ENCODE data around the gene ETV3. TPM values are rescaled to one million over a fixed set of nuclear protein-coding genes. Genes with fewer than 3 reads are reported as not detected.

Gene ETV3
- total and polyA plus RNA-seq, 2 of the 13 experiments (the other 11 are each of a cell fraction or from before 2014, with no cell fraction given), result 4.2 to 5.8 TPM

DNA sequence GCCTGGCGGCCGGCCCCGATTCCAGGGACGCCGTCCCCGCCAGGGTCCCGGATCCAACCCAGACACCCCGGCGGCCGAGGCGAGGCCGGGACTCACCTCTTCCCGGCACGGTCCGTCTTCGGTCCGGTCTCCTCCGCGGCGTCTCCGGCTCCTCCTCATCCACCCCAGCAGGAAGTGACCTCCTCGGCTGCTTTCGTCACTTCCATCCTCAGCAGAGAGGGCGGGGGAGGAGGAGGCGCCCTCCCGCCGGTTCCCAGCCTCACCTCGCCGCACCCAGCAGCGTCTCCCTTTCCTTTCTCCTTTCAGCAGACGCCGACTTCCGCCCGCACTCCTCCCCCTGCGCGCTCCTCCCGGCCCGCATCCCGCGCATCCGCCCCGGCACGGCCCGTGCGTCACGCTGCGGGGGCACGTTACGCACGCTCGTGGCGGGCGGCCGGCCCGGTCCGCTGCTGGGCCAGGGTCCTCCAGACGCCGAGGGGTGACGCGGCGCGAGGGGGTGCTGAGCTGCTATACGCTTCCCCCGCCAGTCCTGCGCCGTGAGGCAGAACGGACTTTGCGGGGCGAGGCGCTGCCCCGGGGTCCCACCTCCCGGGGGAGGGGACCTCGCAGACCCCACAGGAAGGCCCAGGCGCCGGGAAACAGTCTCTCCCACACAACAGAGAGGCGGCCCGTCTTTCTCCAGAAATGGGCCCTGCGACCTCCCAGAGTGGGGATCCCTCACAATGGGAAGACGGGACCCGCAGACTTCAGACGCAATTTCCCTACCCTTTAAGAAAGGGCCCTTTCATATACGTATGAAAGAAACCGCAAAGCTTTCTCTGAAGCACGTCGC is at the start of gene ETV3 (continued):
- TF ChIP-seq, protein P1, sequence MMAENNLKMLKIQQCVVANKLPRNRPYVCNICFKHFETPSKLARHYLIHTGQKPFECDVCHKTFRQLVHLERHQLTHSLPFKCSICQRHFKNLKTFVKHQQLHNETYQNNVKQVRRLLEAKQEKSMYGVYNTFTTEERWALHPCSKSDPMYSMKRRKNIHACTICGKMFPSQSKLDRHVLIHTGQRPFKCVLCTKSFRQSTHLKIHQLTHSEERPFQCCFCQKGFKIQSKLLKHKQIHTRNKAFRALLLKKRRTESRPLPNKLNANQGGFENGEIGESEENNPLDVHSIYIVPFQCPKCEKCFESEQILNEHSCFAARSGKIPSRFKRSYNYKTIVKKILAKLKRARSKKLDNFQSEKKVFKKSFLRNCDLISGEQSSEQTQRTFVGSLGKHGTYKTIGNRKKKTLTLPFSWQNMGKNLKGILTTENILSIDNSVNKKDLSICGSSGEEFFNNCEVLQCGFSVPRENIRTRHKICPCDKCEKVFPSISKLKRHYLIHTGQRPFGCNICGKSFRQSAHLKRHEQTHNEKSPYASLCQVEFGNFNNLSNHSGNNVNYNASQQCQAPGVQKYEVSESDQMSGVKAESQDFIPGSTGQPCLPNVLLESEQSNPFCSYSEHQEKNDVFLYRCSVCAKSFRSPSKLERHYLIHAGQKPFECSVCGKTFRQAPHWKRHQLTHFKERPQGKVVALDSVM (CRISPR knock-in tag; IDR thresholded peaks at IDR 0.05), result 0 out of 2 replicates have a peak, but pooled peaks have one; percentile 51
- TF ChIP-seq MYNN (CRISPR knock-in tag; IDR thresholded peaks at IDR 0.05; ENCODE audit: low read depth), result no peak
- no peak for TF ChIP-seq ZNF724P (CRISPR knock-in tag; IDR thresholded peaks at IDR 0.05; ENCODE audit: borderline replicate concordance)
- no peak for TF ChIP-seq PHB2 (IDR thresholded peaks at IDR 0.05; ENCODE audit: partially characterized antibody)
- no peak for TF ChIP-seq ZFP36 (IDR thresholded peaks at IDR 0.05; ENCODE audit: borderline replicate concordance, low read depth, low read length, partially characterized antibody)
- no peak for TF ChIP-seq NONO (IDR thresholded peaks at IDR 0.05)
- TF ChIP-seq NONO (CRISPR knock-in tag; conservative IDR thresholded peaks at IDR 0.05), result peak; percentile 93
- peak; percentile 80 for TF ChIP-seq ZNF768 (CRISPR knock-in tag; IDR thresholded peaks at IDR 0.05)
- no peak; the same call in 1 of the 2 replicates for TF ChIP-seq ZNF33B (CRISPR knock-in tag; IDR thresholded peaks at IDR 0.05)
- no peak; the same call in none of the 2 replicates for TF ChIP-seq HDAC1 (CRISPR knock-in tag; IDR thresholded peaks at IDR 0.05)
- TF ChIP-seq ISL2 (CRISPR knock-in tag; IDR thresholded peaks at IDR 0.05), result no peak
- no peak for TF ChIP-seq ZNF577 (CRISPR knock-in tag; IDR thresholded peaks at IDR 0.05; ENCODE audit: borderline replicate concordance, low read depth)
- no peak for TF ChIP-seq ZNF253 (CRISPR knock-in tag; IDR thresholded peaks at IDR 0.05; ENCODE audit: borderline replicate concordance)
- TF ChIP-seq ZNF101 (CRISPR knock-in tag; IDR thresholded peaks at IDR 0.05; ENCODE audit: borderline replicate concordance, low read depth), result no peak
- no peak for TF ChIP-seq ZNF282 (IDR thresholded peaks at IDR 0.05; ENCODE audit: partially characterized antibody)
- TF ChIP-seq ZNF124 (CRISPR knock-in tag; IDR thresholded peaks at IDR 0.05), result 0 out of 2 replicates have a peak, but pooled peaks have one; percentile 43
- TF ChIP-seq ZNF44 (CRISPR knock-in tag; IDR thresholded peaks at IDR 0.05), result no peak
- peak; percentile 89 for TF ChIP-seq ZNF607 (CRISPR knock-in tag; IDR thresholded peaks at IDR 0.05; ENCODE audit: borderline replicate concordance)
- no peak for TF ChIP-seq ZNF703 (CRISPR knock-in tag; IDR thresholded peaks at IDR 0.05; ENCODE audit: borderline replicate concordance)
- TF ChIP-seq HES4 (CRISPR knock-in tag; IDR thresholded peaks at IDR 0.05; ENCODE audit: borderline replicate concordance), result peak; percentile 83
- TF ChIP-seq, protein P2, sequence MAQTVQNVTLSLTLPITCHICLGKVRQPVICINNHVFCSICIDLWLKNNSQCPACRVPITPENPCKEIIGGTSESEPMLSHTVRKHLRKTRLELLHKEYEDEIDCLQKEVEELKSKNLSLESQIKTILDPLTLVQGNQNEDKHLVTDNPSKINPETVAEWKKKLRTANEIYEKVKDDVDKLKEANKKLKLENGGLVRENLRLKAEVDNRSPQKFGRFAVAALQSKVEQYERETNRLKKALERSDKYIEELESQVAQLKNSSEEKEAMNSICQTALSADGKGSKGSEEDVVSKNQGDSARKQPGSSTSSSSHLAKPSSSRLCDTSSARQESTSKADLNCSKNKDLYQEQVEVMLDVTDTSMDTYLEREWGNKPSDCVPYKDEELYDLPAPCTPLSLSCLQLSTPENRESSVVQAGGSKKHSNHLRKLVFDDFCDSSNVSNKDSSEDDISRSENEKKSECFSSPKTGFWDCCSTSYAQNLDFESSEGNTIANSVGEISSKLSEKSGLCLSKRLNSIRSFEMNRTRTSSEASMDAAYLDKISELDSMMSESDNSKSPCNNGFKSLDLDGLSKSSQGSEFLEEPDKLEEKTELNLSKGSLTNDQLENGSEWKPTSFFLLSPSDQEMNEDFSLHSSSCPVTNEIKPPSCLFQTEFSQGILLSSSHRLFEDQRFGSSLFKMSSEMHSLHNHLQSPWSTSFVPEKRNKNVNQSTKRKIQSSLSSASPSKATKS (CRISPR knock-in tag; IDR thresholded peaks at IDR 0.05), result no peak
- TF ChIP-seq, protein P3, sequence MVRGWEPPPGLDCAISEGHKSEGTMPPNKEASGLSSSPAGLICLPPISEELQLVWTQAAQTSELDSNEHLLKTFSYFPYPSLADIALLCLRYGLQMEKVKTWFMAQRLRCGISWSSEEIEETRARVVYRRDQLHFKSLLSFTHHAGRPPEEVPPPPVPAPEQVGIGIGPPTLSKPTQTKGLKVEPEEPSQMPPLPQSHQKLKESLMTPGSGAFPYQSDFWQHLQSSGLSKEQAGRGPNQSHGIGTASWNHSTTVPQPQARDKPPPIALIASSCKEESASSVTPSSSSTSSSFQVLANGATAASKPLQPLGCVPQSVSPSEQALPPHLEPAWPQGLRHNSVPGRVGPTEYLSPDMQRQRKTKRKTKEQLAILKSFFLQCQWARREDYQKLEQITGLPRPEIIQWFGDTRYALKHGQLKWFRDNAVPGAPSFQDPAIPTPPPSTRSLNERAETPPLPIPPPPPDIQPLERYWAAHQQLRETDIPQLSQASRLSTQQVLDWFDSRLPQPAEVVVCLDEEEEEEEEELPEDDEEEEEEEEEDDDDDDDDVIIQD (CRISPR knock-in tag; IDR thresholded peaks at IDR 0.05; ENCODE audit: low read depth), result no peak
